SKM-1 (cell line): ENCODE data around the gene METAP2.
A peak's percentile ranks its signal among the peaks of the same experiment; 100 is the strongest.
"Not testable (repeated sequence)": the region's sequence is repeated elsewhere in the genome, so short reads cannot be mapped to it uniquely, and the experiment has no call there.

ENCODE experiments used
- DNase-seq: peaks from one replicate; lab custom pipeline; 2025; ENCODE audit not compliant: unreplicated experiment; lab: John Stamatoyannopoulos, UW

The METAP2 gene

DNA sequence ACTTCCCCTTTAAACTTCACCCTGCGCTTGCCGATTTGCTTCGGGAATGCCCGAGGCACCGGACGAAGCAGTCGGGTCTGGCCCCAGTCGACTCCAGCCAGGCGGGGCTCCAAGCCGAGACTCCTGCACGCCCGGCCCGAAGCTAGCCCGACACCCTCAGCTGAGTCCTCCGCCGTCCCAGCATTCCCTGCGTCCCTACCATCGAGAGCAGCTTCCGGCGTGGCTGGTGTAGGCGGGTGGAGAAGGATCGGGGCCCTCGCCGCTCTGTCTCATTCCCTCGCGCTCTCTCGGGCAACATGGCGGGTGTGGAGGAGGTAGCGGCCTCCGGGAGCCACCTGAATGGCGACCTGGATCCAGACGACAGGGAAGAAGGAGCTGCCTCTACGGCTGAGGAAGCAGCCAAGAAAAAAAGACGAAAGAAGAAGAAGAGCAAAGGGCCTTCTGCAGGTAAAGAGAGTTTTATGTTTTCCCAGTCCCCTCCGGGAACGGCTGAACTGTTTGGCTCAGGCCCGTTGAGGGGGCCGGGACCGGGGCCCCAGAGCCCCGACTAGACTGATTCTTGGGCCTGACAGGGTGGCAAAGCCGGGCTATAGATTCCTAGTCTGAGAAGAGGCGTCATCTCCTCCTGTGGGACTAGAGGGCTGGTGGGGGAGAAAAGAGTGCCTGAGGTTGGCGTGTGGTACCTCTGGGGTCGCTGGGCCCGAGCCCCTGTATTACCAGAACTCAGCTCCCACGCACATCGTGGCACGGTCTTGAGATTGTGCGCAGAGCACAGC, at the start of gene METAP2:
TSS of gene METAP2 (plus strand) at position 269 of the 776 bp plus-strand sequence. CDS start at position 297, 28 bp downstream.
- peak; percentile 27 for DNase-seq

- no peak for DNase-seq
Observed at GRCh38 chr12:95424271-95424994, 49.5 kb upstream of the METAP2 start.

DNA sequence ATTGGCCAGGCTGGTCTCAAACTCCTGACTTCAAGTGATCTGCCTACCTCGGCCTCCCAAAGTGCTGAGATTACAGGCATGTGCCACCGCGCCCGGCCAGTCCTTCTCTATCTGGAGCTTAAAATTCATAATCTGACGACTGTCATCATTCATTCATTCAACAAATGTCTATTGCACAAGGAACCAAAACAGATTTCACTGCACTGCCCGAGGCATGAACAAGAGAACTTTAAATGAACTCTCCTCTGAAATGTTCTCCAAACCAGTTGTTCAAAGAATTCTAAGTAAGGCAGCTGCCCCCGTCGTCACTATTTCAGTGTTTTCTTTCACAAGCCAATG, 44.8 kb upstream of the METAP2 start:
- no peak for DNase-seq

GRCh38 chr12:95431120-95431519, 42.8 kb upstream of the METAP2 start:
- no peak for DNase-seq

GRCh38 chr12:95435355-95435754, 38.6 kb upstream of the METAP2 start:
- no peak for DNase-seq

GRCh38 chr12:95437565-95437964, 36.4 kb upstream of the METAP2 start:
- no peak for DNase-seq

DNA sequence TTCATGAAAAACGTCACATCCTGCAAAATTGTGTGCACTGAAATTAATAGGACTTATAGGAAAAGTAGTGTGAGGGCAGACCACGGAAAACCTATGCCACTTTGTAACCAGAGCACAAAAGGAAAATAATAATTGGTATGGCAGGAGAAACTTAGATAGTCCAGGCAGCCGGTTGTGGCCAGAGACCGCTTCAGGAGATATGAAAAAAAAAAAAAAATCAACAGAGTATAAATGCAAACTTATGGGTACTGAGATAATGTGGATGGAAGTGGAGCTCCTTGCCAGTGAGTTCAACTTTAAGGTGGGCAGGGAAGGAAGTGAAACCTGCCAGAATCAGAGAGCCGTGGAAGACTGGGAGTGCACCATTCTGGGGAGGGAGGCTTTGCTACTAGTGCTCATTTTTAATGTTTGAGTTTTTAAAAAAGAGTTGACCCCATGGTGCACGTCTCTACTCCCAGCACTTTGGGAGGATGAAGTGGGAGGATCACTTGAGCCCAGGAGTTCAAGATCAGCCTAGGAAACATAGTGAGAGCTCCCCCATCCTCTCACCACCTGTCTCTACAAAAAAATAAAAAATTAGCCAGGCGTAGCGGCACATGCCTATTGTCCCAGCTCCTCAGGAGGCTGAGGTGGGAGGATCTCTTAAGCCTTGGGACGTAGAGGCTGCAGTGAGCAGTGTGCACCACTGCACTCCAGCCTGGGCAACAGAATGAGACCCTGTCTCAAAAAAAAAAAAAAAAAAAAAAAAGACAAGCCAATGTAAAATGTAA, 34.3 kb upstream of the METAP2 start:
- no peak for DNase-seq

GRCh38 chr12:95440401-95440800, 33.6 kb upstream of the METAP2 start:
- no peak for DNase-seq

- no peak for DNase-seq
Observed at GRCh38 chr12:95443459-95443858, 30.5 kb upstream of the METAP2 start.

DNA sequence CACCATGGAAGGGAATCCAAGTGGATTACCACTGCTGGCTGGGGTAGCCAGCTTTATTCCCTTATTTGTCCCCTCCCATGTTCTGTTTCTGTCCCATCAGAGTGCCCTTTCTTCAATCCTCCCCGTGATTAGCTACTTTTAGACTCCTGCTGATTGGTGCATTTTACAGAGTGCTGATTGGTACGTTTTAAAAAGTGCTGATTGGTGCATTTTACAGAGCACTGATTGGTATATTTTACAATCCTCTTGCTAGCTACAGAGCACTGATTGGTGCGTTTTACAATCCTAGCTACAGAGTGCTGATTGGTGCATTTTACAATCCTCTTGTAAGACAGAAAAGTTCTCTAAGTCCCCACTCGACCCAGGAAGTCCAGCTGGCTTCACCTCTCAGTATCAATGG, 28.9 kb upstream of the METAP2 start:
- DNase-seq, result not testable (repeated sequence)

GRCh38 chr12:95445884-95446505, 28.0 kb upstream of the METAP2 start:
- DNase-seq, result no peak

DNA sequence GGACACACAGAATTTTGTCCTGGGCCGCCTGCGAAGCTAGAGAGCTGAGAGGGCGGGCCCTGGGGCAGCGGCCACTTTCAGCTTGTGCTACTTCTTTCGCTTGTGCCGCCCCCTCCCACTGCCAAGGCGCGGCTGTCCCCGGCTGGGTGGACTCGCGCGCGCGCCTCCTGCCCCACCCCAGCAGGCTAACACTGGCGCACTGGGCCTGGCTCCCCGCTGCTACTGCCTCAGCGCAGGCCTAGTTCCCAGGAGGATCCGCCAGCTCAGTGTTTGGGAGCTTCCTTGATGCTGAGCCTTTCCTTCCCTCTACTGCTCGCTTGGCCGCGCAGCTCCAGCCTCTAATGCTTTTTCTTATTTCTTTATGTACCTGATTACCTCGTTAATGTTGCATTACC, 27.4 kb upstream of the METAP2 start:
- no peak for DNase-seq

- DNase-seq, result not testable (repeated sequence)
Observed at GRCh38 chr12:95449656-95450055, 24.3 kb upstream of the METAP2 start.

GRCh38 chr12:95452501-95452900, 21.5 kb upstream of the METAP2 start:
- not testable (repeated sequence) for DNase-seq

DNA sequence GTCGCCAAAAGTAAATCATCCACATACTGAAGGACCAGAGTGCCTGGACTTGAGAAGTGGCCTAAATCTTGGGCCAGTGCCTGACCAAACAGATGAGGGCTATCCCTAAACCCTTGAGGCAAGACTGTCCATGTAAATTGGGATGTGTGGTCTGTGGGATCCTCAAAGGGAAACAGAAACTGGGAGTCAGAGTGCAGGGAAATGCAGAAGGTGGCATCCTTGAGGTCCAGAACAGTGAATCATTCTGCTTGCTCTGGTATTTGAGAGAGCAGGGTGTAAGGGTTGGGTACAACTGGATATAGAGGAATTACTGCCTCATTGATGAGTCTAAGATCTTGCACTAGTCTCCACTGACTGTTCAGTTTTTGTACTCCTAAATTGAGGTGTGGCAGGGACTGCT, 20.1 kb upstream of the METAP2 start:
- not testable (repeated sequence) for DNase-seq

GRCh38 chr12:95454780-95455215, 19.2 kb upstream of the METAP2 start:
- not testable (repeated sequence) for DNase-seq

DNA sequence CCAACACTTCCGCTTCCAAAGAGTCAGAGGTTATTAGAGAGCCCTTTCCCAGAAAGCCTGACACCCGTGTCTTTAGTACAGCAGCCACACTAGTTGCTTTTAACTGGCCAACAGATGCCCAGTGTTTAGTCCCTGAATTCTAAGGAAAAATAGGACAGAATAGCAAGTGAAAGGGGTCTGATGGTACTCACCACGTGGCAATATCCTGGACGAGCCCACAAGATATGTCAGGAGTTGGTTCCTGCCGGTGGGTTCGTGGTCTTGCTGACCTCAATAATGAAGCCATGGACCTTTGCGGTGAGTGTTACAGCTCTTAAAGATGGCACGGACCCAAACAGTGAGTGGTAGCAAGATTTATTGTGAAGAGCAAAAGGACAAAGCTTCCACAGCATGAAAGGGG, 16.3 kb upstream of the METAP2 start:
- DNase-seq, result not testable (repeated sequence)

DNA sequence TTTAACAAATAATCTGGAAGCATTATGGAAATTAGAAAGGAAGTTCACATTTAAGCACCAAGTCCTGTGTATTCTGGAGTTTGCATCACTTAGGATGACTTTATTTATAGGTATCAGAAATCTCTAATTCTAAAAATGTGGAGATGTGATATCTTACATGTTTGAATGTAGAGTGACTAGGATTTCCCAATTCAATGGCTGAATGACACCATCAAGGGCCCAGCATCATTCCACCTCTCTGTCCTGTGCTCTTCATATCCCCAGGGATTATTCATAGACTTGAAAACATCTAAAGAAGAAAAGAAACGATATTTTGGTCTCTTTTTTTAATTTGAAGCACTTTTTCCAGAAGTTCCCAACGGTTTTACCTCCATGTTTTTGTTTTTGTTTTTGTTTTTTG, 15.2 kb upstream of the METAP2 start:
- DNase-seq, result no peak

- DNase-seq, result no peak
Observed at GRCh38 chr12:95459310-95459709, 14.6 kb upstream of the METAP2 start.

- no peak for DNase-seq
Observed at GRCh38 chr12:95460105-95460504, 13.8 kb upstream of the METAP2 start.

DNA sequence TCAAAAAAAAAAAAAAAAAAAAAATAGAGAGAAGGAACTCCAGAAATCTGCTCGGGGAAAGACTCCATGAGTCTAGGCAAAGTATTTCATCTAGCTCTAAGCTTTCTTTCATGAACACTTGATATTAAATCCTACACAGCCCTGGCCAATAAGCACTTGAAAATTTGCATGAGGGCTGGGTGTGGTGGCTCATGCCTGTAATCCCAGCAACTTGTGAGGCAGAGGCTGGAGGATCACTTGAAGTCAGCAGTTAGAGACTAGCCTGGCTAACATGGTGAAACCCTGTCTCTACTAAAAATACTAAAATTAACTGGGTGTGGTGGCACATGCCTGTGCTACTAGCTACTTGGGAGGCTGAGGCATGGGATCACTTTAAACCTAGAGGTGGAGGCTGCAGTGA, 13.1 kb upstream of the METAP2 start:
- no peak for DNase-seq
